ENCODE results near the gene TLE3.

DNA sequence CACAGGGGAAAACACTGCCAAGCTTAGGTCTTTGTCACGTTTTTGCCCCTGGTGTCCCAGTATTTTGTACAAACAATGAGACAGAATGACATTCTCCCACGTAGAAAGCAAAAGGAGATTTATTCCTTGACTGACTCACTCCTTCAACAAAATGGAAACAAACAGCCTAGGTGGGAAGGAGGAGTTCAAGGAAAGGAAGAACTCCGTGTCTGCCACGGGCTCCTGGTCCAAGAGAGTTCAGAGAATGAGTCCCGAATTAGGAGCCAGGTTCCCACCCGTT, 8.1 kb downstream of the TLE3 start:
- TF ChIP-seq, protein P1, sequence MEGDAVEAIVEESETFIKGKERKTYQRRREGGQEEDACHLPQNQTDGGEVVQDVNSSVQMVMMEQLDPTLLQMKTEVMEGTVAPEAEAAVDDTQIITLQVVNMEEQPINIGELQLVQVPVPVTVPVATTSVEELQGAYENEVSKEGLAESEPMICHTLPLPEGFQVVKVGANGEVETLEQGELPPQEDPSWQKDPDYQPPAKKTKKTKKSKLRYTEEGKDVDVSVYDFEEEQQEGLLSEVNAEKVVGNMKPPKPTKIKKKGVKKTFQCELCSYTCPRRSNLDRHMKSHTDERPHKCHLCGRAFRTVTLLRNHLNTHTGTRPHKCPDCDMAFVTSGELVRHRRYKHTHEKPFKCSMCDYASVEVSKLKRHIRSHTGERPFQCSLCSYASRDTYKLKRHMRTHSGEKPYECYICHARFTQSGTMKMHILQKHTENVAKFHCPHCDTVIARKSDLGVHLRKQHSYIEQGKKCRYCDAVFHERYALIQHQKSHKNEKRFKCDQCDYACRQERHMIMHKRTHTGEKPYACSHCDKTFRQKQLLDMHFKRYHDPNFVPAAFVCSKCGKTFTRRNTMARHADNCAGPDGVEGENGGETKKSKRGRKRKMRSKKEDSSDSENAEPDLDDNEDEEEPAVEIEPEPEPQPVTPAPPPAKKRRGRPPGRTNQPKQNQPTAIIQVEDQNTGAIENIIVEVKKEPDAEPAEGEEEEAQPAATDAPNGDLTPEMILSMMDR (IDR thresholded peaks at IDR 0.05 in 4 of 5, conservative IDR thresholded peaks at IDR 0.05 in 1 of 5) = no peak
- no peak for TF ChIP-seq POLR2A (IDR thresholded peaks at IDR 0.05)

All from gastrocnemius medialis (tissue), 4 donors.